ENCODE results near the gene ZP1.

ZP1 gene

GRCh38 chr11:60844045-60844869, 23.1 kb upstream of the ZP1 start:
- FAIRE-seq (no peak), DNase-seq (ENCODE audit: low spot score) (peak; percentile 29)

DNA sequence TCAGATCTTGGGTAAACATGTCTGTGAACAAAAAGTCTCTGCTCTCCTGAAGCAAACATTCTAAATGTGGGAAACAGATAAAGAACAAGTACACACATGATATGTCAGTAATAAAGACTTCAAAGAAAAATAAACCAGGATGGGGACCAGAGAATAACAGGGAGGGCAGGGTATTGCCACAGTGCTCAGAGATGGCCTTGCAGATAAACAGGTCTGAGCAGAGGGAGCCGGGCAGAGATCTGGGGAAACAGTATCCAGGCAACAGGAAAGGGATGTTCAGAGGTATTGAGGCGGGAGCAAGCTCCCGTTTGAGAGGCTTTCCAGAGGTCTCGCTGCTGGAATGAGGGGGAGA, 22.5 kb upstream of the ZP1 start:
- no peak for DNase-seq (ENCODE audit: low spot score)
- no peak for FAIRE-seq

- no peak for FAIRE-seq
- DNase-seq (ENCODE audit: low spot score), result no peak
Observed at GRCh38 chr11:60845338-60845737, 22.0 kb upstream of the ZP1 start.

- FAIRE-seq (no peak), DNase-seq (ENCODE audit: low spot score) (peak; percentile 29)
Observed at GRCh38 chr11:60847281-60847680, 20.1 kb upstream of the ZP1 start.

DNA sequence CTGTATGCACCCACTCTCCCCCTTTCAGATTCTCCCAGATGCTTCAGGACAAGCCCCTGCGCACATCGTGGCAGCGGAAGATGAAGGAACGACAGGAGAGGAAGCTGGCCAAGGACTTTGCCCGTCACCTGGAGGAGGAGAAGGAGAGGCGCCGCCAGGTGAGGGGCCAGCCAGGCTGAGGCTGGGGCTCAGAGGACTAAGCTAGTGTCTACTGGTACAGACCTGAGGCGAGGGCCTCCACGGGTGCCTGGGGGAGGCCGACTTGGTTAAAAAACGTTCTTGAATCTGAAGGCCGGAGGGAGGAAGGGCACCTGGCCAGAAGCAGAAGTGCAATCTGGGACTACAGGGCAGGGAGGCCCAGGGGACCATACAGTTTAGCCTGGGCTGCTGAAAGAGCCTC, 19.4 kb upstream of the ZP1 start:
- FAIRE-seq, result no peak

GRCh38 chr11:60848714-60849151, 18.6 kb upstream of the ZP1 start:
- no peak for DNase-seq (ENCODE audit: low spot score)
- FAIRE-seq, result no peak

More for the DNA sequence above, 19.4 kb upstream of the ZP1 start:
- DNase-seq (ENCODE audit: low spot score), result no peak

DNA sequence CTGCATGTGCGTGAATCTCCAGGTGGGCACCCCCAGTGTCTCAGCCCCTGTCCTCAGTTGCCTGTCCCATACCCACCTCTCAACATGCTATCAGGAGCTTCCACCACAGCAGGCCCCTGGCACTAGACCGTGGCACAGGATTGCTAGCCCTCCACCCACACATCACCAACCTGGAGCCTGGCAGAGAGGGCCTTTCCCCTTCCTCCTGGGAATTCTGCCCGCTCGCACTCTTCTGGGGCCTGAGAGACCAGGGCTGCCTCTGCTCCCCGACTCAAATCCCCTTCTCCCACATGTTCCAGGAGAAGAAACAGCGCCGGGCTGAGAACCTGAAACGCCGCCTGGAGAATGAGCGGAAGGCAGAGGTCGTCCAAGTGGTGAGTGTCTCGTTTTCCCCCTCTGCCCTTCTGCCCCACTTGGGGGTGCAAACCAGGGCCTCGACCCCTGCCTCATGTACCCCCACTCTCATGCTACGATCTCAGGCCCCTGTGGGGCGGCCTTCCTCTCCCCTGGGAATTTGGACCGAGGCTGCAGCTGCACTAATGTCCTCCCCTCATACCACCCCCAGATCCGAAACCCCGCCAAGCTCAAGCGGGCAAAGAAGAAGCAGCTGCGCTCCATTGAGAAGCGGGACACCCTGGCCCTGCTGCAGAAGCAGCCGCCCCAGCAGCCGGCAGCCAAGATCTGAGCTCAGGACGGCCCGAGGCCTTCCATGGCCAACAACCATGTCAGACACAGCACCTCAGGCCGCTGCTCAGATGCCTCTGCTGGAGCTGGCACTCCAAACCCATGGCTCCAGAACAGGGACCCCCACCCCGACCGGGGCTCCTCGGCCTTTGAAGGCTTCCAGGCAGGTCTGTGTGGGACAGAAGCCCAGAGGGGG, 17.5 kb upstream of the ZP1 start:
- DNase-seq (ENCODE audit: low spot score) (no peak), FAIRE-seq (no peak)

DNA sequence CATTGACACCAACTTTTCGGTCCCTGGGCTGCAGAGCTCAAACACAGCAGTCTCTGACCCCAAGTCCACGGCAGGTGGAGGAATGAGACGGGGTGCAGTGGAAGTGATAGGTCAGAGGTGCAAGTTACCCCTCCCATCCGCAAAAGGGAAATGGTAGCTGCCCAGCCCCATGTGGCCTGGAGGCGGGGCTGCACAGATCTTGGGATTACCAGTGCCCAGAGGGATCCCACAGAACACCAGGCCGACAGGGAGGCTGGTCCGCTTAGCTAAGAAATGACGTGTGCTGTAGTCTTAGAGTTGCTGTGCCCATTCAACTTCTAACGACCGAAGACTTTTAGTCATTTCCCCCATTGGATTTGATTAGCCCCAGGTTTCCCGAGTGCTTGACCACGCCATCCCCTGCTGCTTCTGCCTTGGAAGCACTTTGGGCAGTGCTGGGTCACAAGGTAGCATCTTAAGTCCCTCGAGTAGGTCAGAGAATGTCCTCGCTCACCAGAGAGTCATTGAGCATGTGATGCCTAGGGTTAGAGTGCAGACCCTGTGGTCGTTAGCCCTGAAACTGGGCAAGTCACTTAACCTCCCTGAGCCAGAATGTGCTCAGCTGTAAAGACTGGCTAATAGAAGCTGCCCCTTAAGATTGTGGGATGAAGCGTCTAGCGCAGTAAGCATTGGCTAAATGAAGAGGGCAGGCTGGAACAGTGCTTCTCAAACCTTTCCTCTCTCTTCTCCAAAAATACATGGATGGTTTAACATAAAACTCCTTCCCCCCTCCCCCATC, 15.8 kb upstream of the ZP1 start:
- FAIRE-seq (no peak), DNase-seq (ENCODE audit: low spot score) (no peak)

DNA sequence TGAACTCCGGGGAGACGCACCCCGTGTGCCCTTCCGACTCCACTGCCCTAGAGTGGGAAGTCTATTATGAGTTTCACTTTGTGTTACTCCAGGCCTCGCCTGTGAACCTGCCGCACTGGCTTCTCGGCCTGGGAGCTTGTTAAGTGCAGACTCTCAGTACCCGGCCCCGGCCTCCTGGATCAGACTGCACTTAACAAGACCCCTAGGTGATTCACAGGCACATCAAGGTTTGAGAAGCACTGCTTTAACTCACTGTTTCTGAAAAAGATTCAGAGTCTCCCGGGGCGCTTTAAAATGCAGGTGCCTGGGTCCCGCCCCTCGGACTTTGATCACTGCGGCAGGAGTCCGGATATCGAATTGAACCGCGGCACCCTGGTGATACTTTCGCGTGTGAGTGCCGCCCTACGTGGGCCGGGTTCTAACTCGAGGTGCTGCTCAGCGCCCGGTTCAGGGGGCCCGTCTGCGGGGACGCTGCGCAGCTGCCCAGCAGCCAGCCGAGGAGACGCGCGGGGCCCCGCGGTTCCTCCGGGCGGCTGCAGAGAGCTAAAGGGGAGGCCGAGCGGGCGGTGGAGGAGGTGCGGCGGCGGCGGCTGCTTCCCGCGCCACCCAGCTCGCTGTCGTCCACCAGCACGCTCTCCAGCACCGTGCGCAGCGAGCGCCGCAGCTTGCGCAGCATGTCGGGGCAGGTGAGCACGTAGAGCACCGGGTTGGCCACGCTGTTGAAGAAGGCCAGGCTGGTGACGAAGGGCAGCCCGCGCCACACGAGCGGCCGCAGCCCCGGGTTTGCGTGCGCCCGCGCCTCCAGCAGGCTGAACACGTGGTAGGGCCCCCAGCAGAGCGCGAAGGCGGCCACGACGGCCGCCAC, 15.0 kb upstream of the ZP1 start:
- DNase-seq (ENCODE audit: low spot score) (no peak), FAIRE-seq (no peak)

- no peak for FAIRE-seq
- DNase-seq (ENCODE audit: low spot score), result no peak
Observed at GRCh38 chr11:60852982-60853950, 14.1 kb upstream of the ZP1 start.

DNA sequence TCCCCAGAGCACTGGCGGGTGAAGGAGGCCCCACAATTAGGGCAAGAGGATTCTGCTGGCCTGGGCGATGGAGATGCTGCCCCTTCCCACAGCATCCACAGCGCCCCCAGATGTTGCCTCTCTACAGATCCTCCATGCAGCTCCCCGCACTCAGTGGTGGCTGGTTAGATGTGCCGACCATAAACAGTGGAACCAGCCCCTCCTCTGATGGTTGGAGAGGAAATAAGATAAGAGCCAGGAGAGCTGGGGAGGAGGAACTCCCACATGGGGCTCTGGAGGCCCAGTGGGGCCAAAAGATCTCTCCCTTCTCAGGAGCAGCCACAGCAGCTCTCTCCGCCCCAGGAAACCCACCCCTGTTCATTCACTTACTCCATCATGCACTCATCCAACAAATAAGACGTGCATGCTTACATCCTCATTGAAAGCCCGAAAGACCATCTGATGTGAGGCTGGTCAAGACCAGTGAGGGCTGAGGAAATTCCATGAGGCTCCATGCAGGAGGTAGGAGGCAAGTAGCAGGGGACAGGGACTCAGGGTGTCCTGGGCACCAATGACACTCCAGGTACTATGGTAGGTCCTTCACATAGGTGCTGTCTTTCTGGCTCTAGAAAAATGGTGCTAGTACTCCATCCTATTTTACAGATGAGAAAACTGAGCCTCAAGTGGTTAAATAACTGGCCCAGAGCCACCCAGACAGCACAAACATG, 13.0 kb upstream of the ZP1 start:
- no peak for FAIRE-seq

GRCh38 chr11:60854847-60855725, 12.3 kb upstream of the ZP1 start:
- DNase-seq (ENCODE audit: low spot score) (no peak), FAIRE-seq (no peak)

More for the DNA sequence above, 13.0 kb upstream of the ZP1 start:
- no peak for DNase-seq (ENCODE audit: low spot score)

DNA sequence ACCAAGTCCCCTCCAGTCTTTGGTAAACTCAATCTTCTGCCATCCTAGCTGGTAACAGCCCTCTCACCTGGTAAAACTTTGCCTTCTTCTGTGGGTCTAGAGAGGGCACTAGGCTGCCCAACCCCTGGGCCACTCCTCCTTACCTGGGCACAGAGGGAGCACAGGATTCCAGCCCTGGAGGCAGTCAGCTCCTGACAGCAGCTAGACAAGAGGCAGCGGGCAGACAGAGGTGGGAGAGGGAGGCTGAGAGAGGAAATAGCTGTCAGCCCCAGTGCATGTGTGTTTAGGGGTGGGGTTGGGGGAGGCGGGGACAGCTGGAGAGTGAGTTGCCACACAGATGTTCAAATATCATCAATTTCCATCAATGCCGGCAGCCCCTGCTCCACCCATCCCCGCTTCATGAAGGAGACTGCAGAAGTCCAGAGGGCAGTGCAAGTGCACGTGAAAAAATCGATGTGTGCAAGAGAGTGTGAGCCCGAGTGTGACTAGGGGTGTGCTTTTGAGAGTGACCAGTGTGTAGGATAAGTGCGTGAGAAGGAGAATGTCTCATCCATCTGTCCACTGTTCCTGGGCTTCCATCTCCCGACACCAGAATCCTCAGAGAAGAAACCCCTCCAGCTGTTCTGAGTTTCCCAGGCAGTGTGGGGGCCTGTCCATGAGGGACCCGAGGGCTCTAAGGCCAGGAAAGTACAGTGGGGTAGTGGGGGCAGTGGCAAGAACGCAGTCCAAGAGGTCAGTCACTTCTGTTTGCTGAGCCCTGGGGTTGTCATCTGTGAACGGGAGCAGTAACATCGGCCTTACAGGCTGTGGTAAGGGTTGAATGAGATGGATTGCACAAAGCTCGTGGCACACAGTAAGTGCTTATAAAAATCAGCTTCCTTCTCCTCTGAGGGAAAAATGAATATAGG, 11.4 kb upstream of the ZP1 start, which contains the start of gene PTGDR2:
Gene PTGDR2 (minus strand): TSS at position 225 of the 908 bp plus-strand sequence. CDS start 2,228 bp downstream, outside the sequence.
- FAIRE-seq (no peak), DNase-seq (ENCODE audit: low spot score) (no peak)

GRCh38 chr11:60857378-60858232, 9.7 kb upstream of the ZP1 start:
- DNase-seq (ENCODE audit: low spot score), result peak; percentile 13
- no peak for FAIRE-seq

- FAIRE-seq (no peak), DNase-seq (ENCODE audit: low spot score) (no peak)
Observed at GRCh38 chr11:60858236-60858635, 9.1 kb upstream of the ZP1 start.

Data from RCC 7860 (cell line).